Stomach (tissue), 9 donors: ENCODE results near the gene ZEB1. TPM values are rescaled to one million over a fixed set of nuclear protein-coding genes. Genes with fewer than 3 reads are reported as not detected.

Source experiments
- DNase-seq, 2 donors: peaks; one replicate each; pipeline versions ENCODE4 v3.0.0 to v3.0.0-alpha.2; 2013 to 2019
- H3K27ac ChIP-seq, 5 donors: fragments of 200-600 bp in 4 of 5; sonication (generic) in 4 of 5; one replicate each; pipeline ENCODE4 v1.5.1; 2013 to 2019; ENCODE audit warnings: mild to moderate bottlenecking in 1 of 5, moderate library complexity in 1 of 5
- H3K27me3 ChIP-seq, 3 donors: fragments of 200-600 bp; sonication (generic); one replicate each; pipeline ENCODE4 v1.5.1; 2017 to 2019; ENCODE audit warnings: mixed run types in 1 of 3
- H3K36me3 ChIP-seq, 4 donors: fragments of 200-600 bp; sonication (generic); 1 replicate in 3 of 4; 2 replicates in 1 of 4; pipeline ENCODE4 v1.5.1; 2016 to 2019
- H3K4me1 ChIP-seq, 4 donors: fragments of 200-600 bp; sonication (generic); one replicate each; pipeline ENCODE4 v1.5.1; 2016 to 2019
- H3K4me3 ChIP-seq, 4 donors: fragments of 200-600 bp; sonication (generic) in 3 of 4; one replicate each; pipeline ENCODE4 v1.5.1; 2016 to 2019; ENCODE audit warnings: mild to moderate bottlenecking in 1 of 4
- H3K9me3 ChIP-seq, 4 donors: fragments of 200-600 bp; sonication (generic); one replicate each; pipeline ENCODE4 v1.5.1; 2016 to 2019
- CTCF ChIP-seq, 7 experiments: fragments of 450-650 bp in 4 of 7; fragments of 200-600 bp in 3 of 7; sonication (generic) in 3 of 7; IDR thresholded peaks; one replicate each; pipeline ENCODE4 v1.5.1; 2016 to 2019; ENCODE audit warnings: antibody characterized with exemption in 7 of 7, control low read depth in 2 of 7, mild to moderate bottlenecking in 1 of 7
- EP300 ChIP-seq: sonication (generic); formaldehyde crosslinking; IDR thresholded peaks from one replicate; pipeline ENCODE4 v1.6.1; 2017; ENCODE audit warnings: antibody characterized with exemption
- POLR2A ChIP-seq, 4 donors: fragments of 450-650 bp; IDR thresholded peaks; one replicate each; pipeline ENCODE4 v1.6.1; 2016; ENCODE audit warnings: antibody characterized with exemption in 4 of 4, control low read depth in 2 of 4, mild to moderate bottlenecking in 1 of 4, moderate library complexity in 1 of 4
- POLR2AphosphoS5 ChIP-seq, 3 donors: sonication (generic); formaldehyde crosslinking; IDR thresholded peaks; one replicate each; pipeline ENCODE4 v1.6.1; 2016; ENCODE audit warnings: antibody characterized with exemption in 3 of 3
- WGBS, 5 donors: extraction: QIAGEN DNeasy Blood & Tissue Kit in 3 of 5; methylation state at CpG; one replicate each; pipeline versions ENCODE4 v1.1.5 to v1.1.7; 2013 to 2018; 5-methylcytosine and 5-hydroxymethylcytosine counted together
- intact Hi-C: fragments of 100-400 bp; cut with DNase I; formaldehyde crosslinking; loops from one replicate; pipeline ENCODE4 v1.15.1; 2023; ENCODE audit warnings: low total_unique reads
- polyA plus RNA-seq, 3 donors: library from polyadenylated mRNA; stranded (reverse); fragments of 200-250 nt; gene quantifications; one replicate each; pipeline ENCODE4 v1.2.3, GENCODE V29; 2013
- total RNA-seq, 5 donors: library from RNA; depleted of rRNA; stranded (reverse); fragments of >200 nt; gene quantifications; one replicate each; pipeline versions ENCODE4 v1.1.0 to v1.2.3, GENCODE V29; 2014 to 2016
- donor health status: healthy with polysubstance abuse.
- donor health status: Bipolar disorder and iron deficiency.
- donor health status: healthy.

Gene ZEB1
- total and polyA plus RNA-seq, 8 donors = 7.6 to 187 (median 31.1) TPM

- Histone ChIP-seq H3K27ac (no peak overlapping the region), H3K4me1 (peaks cover 0 to 8% (median 4%) of the 10 kb centered on the region in 4 donors), H3K27me3 (no peaks in the 10 kb centered on the region), H3K4me3 (no peak overlapping the region), H3K9me3 (no peaks in the 10 kb centered on the region), H3K36me3 (peaks cover 0 to 4% (median 1%) of the 10 kb centered on the region in 4 donors)
- 89 to 94% (median 91%) methylated on average over 8 of the region's 8 CpGs for WGBS, 5 donors
- TF ChIP-seq CTCF (IDR thresholded peaks at IDR 0.05) (no peak), POLR2A (IDR thresholded peaks at IDR 0.05) (no peak), EP300 (no peak), POLR2AphosphoS5 (IDR thresholded peaks at IDR 0.05) (no peak)
- intact Hi-C loops = no loop called here
- no peak for DNase-seq
Measured at GRCh38 chr10:31383810-31384588, 65.0 kb downstream of the ZEB1 start.

GRCh38 chr10:31384589-31384949 is 65.6 kb downstream of the ZEB1 start:
- Histone ChIP-seq H3K27me3 (no peaks in the 10 kb centered on the region), H3K36me3 (peaks cover 0 to 4% (median 1%) of the 10 kb centered on the region in 4 donors), H3K9me3 (no peaks in the 10 kb centered on the region), H3K27ac (no peak overlapping the region), H3K4me3 (no peak overlapping the region), H3K4me1 (peaks cover 0 to 8% (median 4%) of the 10 kb centered on the region in 4 donors)
- DNase-seq = no peak
- WGBS, 5 donors = 72 to 82% (median 80%) methylated on average over 2 of the region's 2 CpGs
- TF ChIP-seq EP300 = no peak
- TF ChIP-seq CTCF (IDR thresholded peaks at IDR 0.05) = no peak
- no peak for TF ChIP-seq POLR2A (IDR thresholded peaks at IDR 0.05)
- no peak for TF ChIP-seq POLR2AphosphoS5 (IDR thresholded peaks at IDR 0.05)
- intact Hi-C loops = no loop called here

DNA sequence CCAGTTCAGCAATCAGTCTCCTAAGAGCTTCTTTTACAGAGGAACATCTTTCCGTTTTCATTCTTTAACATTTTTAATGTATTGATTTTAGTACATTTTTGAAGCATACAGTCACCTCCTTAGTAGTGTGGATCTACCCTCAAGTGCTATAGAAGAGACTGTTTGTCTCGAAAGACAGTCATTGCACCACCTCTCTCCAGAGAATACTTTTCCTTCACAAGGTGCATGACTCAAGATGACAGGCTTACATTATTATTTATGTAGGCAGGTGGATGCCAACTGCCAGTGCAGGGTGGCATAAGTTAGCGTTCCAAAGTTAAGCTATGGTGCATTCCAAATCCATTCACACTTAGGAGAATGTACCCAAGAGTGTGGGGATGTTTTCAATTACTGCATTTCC is 71.8 kb downstream of the ZEB1 start:
- 87 to 93% (median 92%) methylated on average over 3 of the region's 3 CpGs for WGBS, 5 donors
- TF ChIP-seq CTCF (IDR thresholded peaks at IDR 0.05) (no peak), EP300 (no peak), POLR2A (IDR thresholded peaks at IDR 0.05) (no peak), POLR2AphosphoS5 (IDR thresholded peaks at IDR 0.05) (no peak)
- Histone ChIP-seq H3K27me3 (no peaks in the 10 kb centered on the region), H3K4me1 (peaks cover 0 to 10% (median 3%) of the 10 kb centered on the region in 4 donors), H3K4me3 (no peak overlapping the region), H3K27ac (no peak overlapping the region), H3K9me3 (no peaks in the 10 kb centered on the region), H3K36me3 (peaks cover 0 to 4% (median 1%) of the 10 kb centered on the region in 4 donors)
- DNase-seq = no peak
- intact Hi-C loops = no loop called here

DNA sequence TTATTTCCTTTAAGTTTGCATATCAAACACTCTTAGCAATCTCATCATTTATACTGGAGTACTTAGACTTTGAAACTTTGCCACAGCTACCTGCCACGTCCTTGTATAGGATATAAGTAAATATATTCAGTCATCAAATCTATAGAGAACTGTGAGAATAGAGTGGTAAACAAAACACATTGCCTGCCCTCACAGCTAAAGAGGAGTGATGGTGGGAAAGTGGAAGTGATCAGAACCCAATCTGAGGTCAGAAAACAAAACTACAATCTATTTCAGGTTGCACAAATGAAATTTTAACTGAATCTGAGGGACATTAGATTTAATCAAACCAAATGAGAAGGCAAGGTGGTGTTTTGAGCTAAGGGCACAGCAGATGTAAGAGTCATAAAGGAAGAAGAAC is 74.8 kb downstream of the ZEB1 start:
- intact Hi-C loops = no loop called here
- DNase-seq = no peak
- 32 to 64% (median 36%) methylated on average over 1 of the region's 1 CpG for WGBS, 5 donors

More for the DNA sequence above, 74.8 kb downstream of the ZEB1 start:
- Histone ChIP-seq H3K4me3 (no peak overlapping the region), H3K27ac (no peak overlapping the region), H3K4me1 (peaks cover 0 to 25% (median 7%) of the 10 kb centered on the region in 4 donors), H3K36me3 (peaks cover 0 to 1% (median 0%) of the 10 kb centered on the region in 4 donors), H3K27me3 (no peaks in the 10 kb centered on the region), H3K9me3 (no peaks in the 10 kb centered on the region)
- TF ChIP-seq POLR2A (IDR thresholded peaks at IDR 0.05) = no peak
- no peak for TF ChIP-seq POLR2AphosphoS5 (IDR thresholded peaks at IDR 0.05)
- no peak for TF ChIP-seq EP300
- TF ChIP-seq CTCF (IDR thresholded peaks at IDR 0.05) = no peak
